Trophoblast cell (in vitro differentiated cells and primary cell): ENCODE data around the gene POU2AF1.

ENCODE experiments used
- DNase-seq, 2 donors: peaks; one replicate each; pipeline ENCODE4 v3.0.0-alpha.2; 2016
- H2AFZ ChIP-seq: 2 replicates; pipeline ENCODE4 v1.6.1; 2013; ENCODE audit warnings: low read length, moderate library complexity, mild to moderate bottlenecking; ENCODE audit not compliant: insufficient read depth, poor library complexity
- H2AK5ac ChIP-seq: 2 replicates; pipeline ENCODE4 v1.6.1; 2013; ENCODE audit warnings: mild to moderate bottlenecking, low read length
- H2BK120ac ChIP-seq: 2 replicates; pipeline ENCODE4 v1.6.1; 2013; ENCODE audit warnings: low read length, mild to moderate bottlenecking, moderate library complexity; ENCODE audit not compliant: insufficient read depth, poor library complexity
- H2BK12ac ChIP-seq: 2 replicates; pipeline ENCODE4 v1.6.1; 2013; ENCODE audit warnings: mild to moderate bottlenecking, low read length, moderate library complexity
- H2BK5ac ChIP-seq: 2 replicates; pipeline ENCODE4 v1.6.1; 2013; ENCODE audit warnings: low read length, low read depth, moderate library complexity, mild to moderate bottlenecking; ENCODE audit not compliant: poor library complexity
- H3K14ac ChIP-seq: 2 replicates; pipeline ENCODE4 v1.6.1; 2013; ENCODE audit warnings: mild to moderate bottlenecking, low read length
- H3K18ac ChIP-seq: 2 replicates; pipeline ENCODE4 v1.6.1; 2013; ENCODE audit warnings: mild to moderate bottlenecking, low read length
- H3K23ac ChIP-seq: 2 replicates; pipeline ENCODE4 v1.6.1; 2013; ENCODE audit warnings: low read length
- H3K27ac ChIP-seq: 2 replicates; pipeline ENCODE4 v1.5.1; 2013; ENCODE audit warnings: low read depth, mild to moderate bottlenecking, inconsistent platforms, low read length, moderate library complexity
- H3K27me3 ChIP-seq: 2 replicates; pipeline ENCODE4 v1.6.1; 2013; ENCODE audit warnings: inconsistent platforms, mild to moderate bottlenecking, low read length, moderate library complexity; ENCODE audit not compliant: insufficient read depth
- H3K36me3 ChIP-seq, 2 experiments: 1 replicate in 1 of 2; 2 replicates in 1 of 2; pipeline ENCODE4 v1.6.1; 2013; ENCODE audit warnings: low read length in 2 of 2, mild to moderate bottlenecking in 2 of 2, moderate library complexity in 1 of 2; ENCODE audit not compliant: insufficient read depth in 2 of 2, control insufficient read depth in 1 of 2
- H3K4ac ChIP-seq: 2 replicates; pipeline ENCODE4 v1.6.1; 2013; ENCODE audit warnings: low read depth, mild to moderate bottlenecking, low read length, moderate library complexity
- H3K4me1 ChIP-seq, 2 experiments: 1 replicate in 1 of 2; 2 replicates in 1 of 2; pipeline ENCODE4 v1.6.1; 2013; ENCODE audit warnings: low read length in 2 of 2, mild to moderate bottlenecking in 2 of 2, moderate library complexity in 1 of 2; ENCODE audit not compliant: insufficient read depth in 2 of 2, control insufficient read depth in 1 of 2
- H3K4me2 ChIP-seq: 2 replicates; pipeline ENCODE4 v1.6.1; 2013; ENCODE audit warnings: inconsistent platforms, mild to moderate bottlenecking, low read length, moderate library complexity
- H3K4me3 ChIP-seq: 2 replicates; pipeline ENCODE4 v1.5.1; 2013; ENCODE audit warnings: mild to moderate bottlenecking, low read depth, low read length, inconsistent platforms
- H3K79me1 ChIP-seq: one replicate; pipeline ENCODE4 v1.6.1; 2013; ENCODE audit warnings: low read length
- H3K79me2 ChIP-seq: 2 replicates; pipeline ENCODE4 v1.6.1; 2013; ENCODE audit warnings: low read length, mild to moderate bottlenecking; ENCODE audit not compliant: control insufficient read depth, insufficient read depth, poor library complexity
- H3K9ac ChIP-seq: 2 replicates; pipeline ENCODE4 v1.6.1; 2013; ENCODE audit warnings: mild to moderate bottlenecking, low read length
- H3K9me3 ChIP-seq: 2 replicates; pipeline ENCODE4 v1.6.1; 2013; ENCODE audit warnings: low read depth, mild to moderate bottlenecking, control low read depth, inconsistent platforms, low read length; ENCODE audit not compliant: insufficient read depth
- H4K12ac ChIP-seq: 2 replicates; pipeline ENCODE4 v1.6.1; 2013; ENCODE audit warnings: low read depth, mild to moderate bottlenecking, low read length, moderate library complexity
- H4K8ac ChIP-seq: 2 replicates; pipeline ENCODE4 v1.6.1; 2013; ENCODE audit warnings: low read depth, mild to moderate bottlenecking, low read length, moderate library complexity
- H4K91ac ChIP-seq: one replicate; pipeline ENCODE4 v1.6.1; 2013; ENCODE audit warnings: low read depth, mild to moderate bottlenecking, low read length, moderate library complexity
- WGBS: extraction: QIAGEN DNeasy Blood & Tissue Kit; methylation state at CpG from one replicate; pipeline ENCODE4 v1.1.7; 2013; ENCODE audit warnings: missing lambda C conversion rate; ENCODE audit not compliant: insufficient read length, insufficient coverage; ENCODE audit errors: extremely low coverage; 5-methylcytosine and 5-hydroxymethylcytosine counted together

Gene POU2AF1

GRCh38 chr11:111372538-111372937, 6.5 kb downstream of the POU2AF1 start:
- H4K12ac ChIP-seq = no peak overlapping the region
- H2AK5ac ChIP-seq = no peak overlapping the region
- no peak overlapping the region for H3K4ac ChIP-seq
- H3K27me3 ChIP-seq = no peaks in the 10 kb centered on the region
- no peaks in the 10 kb centered on the region for H3K36me3 ChIP-seq
- no peak overlapping the region for H3K9ac ChIP-seq
- H3K27ac ChIP-seq = no peak overlapping the region
- no peaks in the 10 kb centered on the region for H3K79me1 ChIP-seq
- no peak overlapping the region for H3K23ac ChIP-seq
- H2BK120ac ChIP-seq = no peak overlapping the region
- no peaks in the 10 kb centered on the region for H3K4me1 ChIP-seq
- no peaks in the 10 kb centered on the region for H3K9me3 ChIP-seq
- DNase-seq = no peak
- no peak overlapping the region for H2BK12ac ChIP-seq
- no peaks in the 10 kb centered on the region for H3K79me2 ChIP-seq
- no peak overlapping the region for H3K18ac ChIP-seq
- H3K4me2 ChIP-seq = no peak overlapping the region
- no peak overlapping the region for H2AFZ ChIP-seq
- no CpG with 5 or more reads among the region's 2 CpGs for whole genome bisulfite sequencing
- H4K91ac ChIP-seq = no peak overlapping the region
- no peak overlapping the region for H4K8ac ChIP-seq
- H3K14ac ChIP-seq = no peak overlapping the region
- no peak overlapping the region for H2BK5ac ChIP-seq
- H3K4me3 ChIP-seq = no peak overlapping the region

- H4K8ac ChIP-seq = no peak overlapping the region
- H4K91ac ChIP-seq = no peak overlapping the region
- H3K18ac ChIP-seq = no peak overlapping the region
- no CpG with 5 or more reads among the region's 7 CpGs for WGBS
- no peak overlapping the region for H2AK5ac ChIP-seq
- no peak overlapping the region for H3K4me3 ChIP-seq
- H3K27me3 ChIP-seq = no peaks in the 10 kb centered on the region
- H3K14ac ChIP-seq = no peak overlapping the region
- H3K4me2 ChIP-seq = no peak overlapping the region
- no peaks in the 10 kb centered on the region for H3K36me3 ChIP-seq
- H3K79me2 ChIP-seq = no peaks in the 10 kb centered on the region
- DNase-seq = no peak
- H4K12ac ChIP-seq = no peak overlapping the region
- H3K79me1 ChIP-seq = no peaks in the 10 kb centered on the region
- H3K4ac ChIP-seq = no peak overlapping the region
- H2BK120ac ChIP-seq = no peak overlapping the region
- H3K23ac ChIP-seq = no peak overlapping the region
- no peak overlapping the region for H2BK5ac ChIP-seq
- no peak overlapping the region for H3K27ac ChIP-seq
- H2AFZ ChIP-seq = no peak overlapping the region
- no peak overlapping the region for H2BK12ac ChIP-seq
- no peaks in the 10 kb centered on the region for H3K9me3 ChIP-seq
- no peaks in the 10 kb centered on the region for H3K4me1 ChIP-seq
- H3K9ac ChIP-seq = no peak overlapping the region
These were observed 8.0 kb downstream of the POU2AF1 start for GRCh38 chr11:111370902-111371578.

- DNase-seq = no peak
- H3K79me1 ChIP-seq = no peaks in the 10 kb centered on the region
- H2BK120ac ChIP-seq = no peak overlapping the region
- no peaks in the 10 kb centered on the region for H3K9me3 ChIP-seq
- H3K4ac ChIP-seq = no peak overlapping the region
- no peaks in the 10 kb centered on the region for H3K79me2 ChIP-seq
- no peak overlapping the region for H2AFZ ChIP-seq
- H3K18ac ChIP-seq = no peak overlapping the region
- H2BK5ac ChIP-seq = no peak overlapping the region
- H3K27me3 ChIP-seq = no peaks in the 10 kb centered on the region
- no peak overlapping the region for H4K8ac ChIP-seq
- no peak overlapping the region for H3K4me2 ChIP-seq
- no peaks in the 10 kb centered on the region for H3K36me3 ChIP-seq
- WGBS = no CpG with 5 or more reads among the region's 3 CpGs
- H4K91ac ChIP-seq = no peak overlapping the region
- H3K9ac ChIP-seq = no peak overlapping the region
- H2BK12ac ChIP-seq = no peak overlapping the region
- no peaks in the 10 kb centered on the region for H3K4me1 ChIP-seq
- no peak overlapping the region for H3K23ac ChIP-seq
- H3K4me3 ChIP-seq = no peak overlapping the region
- no peak overlapping the region for H2AK5ac ChIP-seq
- H3K27ac ChIP-seq = no peak overlapping the region
- H4K12ac ChIP-seq = no peak overlapping the region
- no peak overlapping the region for H3K14ac ChIP-seq
These were observed 8.7 kb downstream of the POU2AF1 start for GRCh38 chr11:111370270-111370901.

GRCh38 chr11:111368285-111368560, 10.9 kb downstream of the POU2AF1 start:
- no peak overlapping the region for H3K18ac ChIP-seq
- no peak overlapping the region for H3K4ac ChIP-seq
- H3K79me1 ChIP-seq = no peaks in the 10 kb centered on the region
- H3K79me2 ChIP-seq = no peaks in the 10 kb centered on the region
- no peak overlapping the region for H3K4me3 ChIP-seq
- H3K23ac ChIP-seq = no peak overlapping the region
- no peak overlapping the region for H3K27ac ChIP-seq
- WGBS = no CpG with 5 or more reads among the region's 2 CpGs
- no peak overlapping the region for H2BK12ac ChIP-seq
- no peak for DNase-seq
- no peak overlapping the region for H2AK5ac ChIP-seq
- H2BK5ac ChIP-seq = no peak overlapping the region
- no peak overlapping the region for H3K4me2 ChIP-seq
- no peak overlapping the region for H2BK120ac ChIP-seq
- H4K12ac ChIP-seq = no peak overlapping the region
- H3K36me3 ChIP-seq = no peaks in the 10 kb centered on the region
- no peak overlapping the region for H4K8ac ChIP-seq
- H3K9ac ChIP-seq = no peak overlapping the region
- no peaks in the 10 kb centered on the region for H3K9me3 ChIP-seq
- H3K14ac ChIP-seq = no peak overlapping the region
- no peaks in the 10 kb centered on the region for H3K4me1 ChIP-seq
- H4K91ac ChIP-seq = no peak overlapping the region
- no peaks in the 10 kb centered on the region for H3K27me3 ChIP-seq
- H2AFZ ChIP-seq = no peak overlapping the region
